Testis (tissue), 2 donors: ENCODE data around the gene ARHGAP22.

Source experiments
- CTCF ChIP-seq, 3 experiments: fragments of 450-650 bp in 2 of 3; fragments of 200-600 bp in 1 of 3; sonication (generic) in 1 of 3; IDR thresholded peaks; one replicate each; pipeline ENCODE4 v1.5.1; 2016 to 2019; ENCODE audit warnings: antibody characterized with exemption in 3 of 3, mild to moderate bottlenecking in 2 of 3, moderate library complexity in 1 of 3
- POLR2A ChIP-seq: fragments of 450-650 bp; IDR thresholded peaks from one replicate; pipeline ENCODE4 v1.6.1; 2017; ENCODE audit warnings: antibody characterized with exemption, mild to moderate bottlenecking, moderate library complexity

GRCh38 chr10:48526011-48526821 lies 78.7 kb downstream of the ARHGAP22 start:
- TF ChIP-seq CTCF (IDR thresholded peaks at IDR 0.05) (no peak), POLR2A (no peak)
